ENCODE data around the gene STXBP6. TPM values are rescaled to one million over a fixed set of nuclear protein-coding genes. Genes with fewer than 3 reads are reported as not detected.

Gene STXBP6
- polyA plus RNA-seq, 3 donors: 8.1 to 9.9 (median 8.4) TPM

DNA sequence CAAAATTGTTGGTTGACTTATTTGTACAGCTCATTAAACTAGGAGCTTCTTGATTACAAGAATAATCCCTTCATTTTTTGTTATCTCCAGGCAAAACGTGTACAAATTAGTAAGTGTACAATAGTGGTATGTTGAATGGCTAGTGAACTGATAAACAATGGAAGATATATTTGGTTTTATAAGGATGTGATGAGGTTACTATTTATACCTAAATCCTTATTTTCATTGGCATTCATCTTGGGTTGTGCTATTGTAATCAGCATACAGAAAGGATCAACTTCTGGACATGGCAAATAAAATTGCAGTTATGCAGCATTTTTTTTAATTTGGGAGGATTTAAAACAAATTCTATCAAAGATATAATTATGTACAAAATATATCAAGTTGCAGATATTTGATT lies 216.6 kb downstream of the STXBP6 start:
- DNase-seq (ENCODE audit: extremely low read depth in 1 of 11, low read depth in 9 of 11, low spot score in 4 of 11): no peak

DNA sequence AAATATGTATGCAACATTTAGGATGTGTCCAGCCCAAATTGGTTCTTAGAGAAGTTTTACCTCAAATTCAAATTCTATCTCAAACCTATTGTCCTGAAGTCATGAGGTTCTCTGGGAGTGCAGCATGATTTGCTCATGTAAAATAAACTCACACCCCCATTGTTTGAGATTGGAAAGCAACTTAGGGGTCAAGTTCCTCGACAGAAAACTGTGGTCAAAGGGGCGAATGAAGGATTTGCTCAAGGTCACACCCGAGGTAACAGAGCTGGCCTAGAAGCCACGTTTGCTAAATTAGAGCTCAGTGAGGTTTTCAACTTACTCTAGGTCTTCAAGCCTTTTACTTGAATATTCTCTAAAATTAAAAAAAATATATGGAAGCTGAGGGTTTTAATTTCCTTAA lies 218.3 kb downstream of the STXBP6 start:
- DNase-seq (ENCODE audit: extremely low read depth in 1 of 11, low read depth in 9 of 11, low spot score in 4 of 11): no peak

DNA sequence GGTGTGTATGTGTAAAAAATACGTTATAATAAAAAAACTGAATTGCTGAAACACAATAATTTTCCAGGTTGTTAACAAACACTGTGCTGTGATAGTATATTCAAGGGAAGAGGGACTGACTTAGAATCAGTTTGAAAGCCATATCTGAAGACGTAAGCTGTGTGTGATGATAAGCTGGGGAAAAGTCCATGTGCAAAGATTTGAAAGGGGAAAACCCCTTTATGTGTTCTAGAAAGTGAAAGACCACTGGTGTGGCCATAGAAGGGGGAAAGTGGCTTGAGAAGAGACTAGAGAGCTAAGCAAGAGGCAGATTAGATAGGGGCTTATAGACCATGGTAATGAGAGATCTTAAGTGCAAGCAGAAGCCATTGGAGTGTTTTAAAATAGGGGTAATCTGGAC lies 220.1 kb downstream of the STXBP6 start:
- DNase-seq (ENCODE audit: extremely low read depth in 1 of 11, low read depth in 9 of 11, low spot score in 4 of 11): no peak

DNA sequence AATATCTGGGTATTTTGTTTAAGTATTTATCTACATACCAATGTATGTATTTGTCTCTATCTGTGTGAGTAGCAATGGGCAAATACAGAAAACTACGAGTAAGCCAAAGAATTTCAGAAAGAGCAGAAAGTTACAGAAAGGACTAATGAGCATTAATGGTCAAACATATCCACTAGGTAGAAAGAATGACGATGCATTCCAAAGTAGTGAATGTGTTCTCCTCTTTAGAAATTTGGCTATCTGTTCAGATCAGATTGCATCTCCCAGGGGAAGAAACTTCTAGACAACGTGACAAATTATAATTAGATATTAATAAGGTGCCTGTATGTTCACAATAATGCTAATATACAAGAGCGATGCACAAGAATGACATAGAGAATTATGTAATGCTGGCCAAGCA lies 221.5 kb downstream of the STXBP6 start:
- DNase-seq (ENCODE audit: extremely low read depth in 1 of 11, low read depth in 9 of 11, low spot score in 4 of 11): no peak

DNA sequence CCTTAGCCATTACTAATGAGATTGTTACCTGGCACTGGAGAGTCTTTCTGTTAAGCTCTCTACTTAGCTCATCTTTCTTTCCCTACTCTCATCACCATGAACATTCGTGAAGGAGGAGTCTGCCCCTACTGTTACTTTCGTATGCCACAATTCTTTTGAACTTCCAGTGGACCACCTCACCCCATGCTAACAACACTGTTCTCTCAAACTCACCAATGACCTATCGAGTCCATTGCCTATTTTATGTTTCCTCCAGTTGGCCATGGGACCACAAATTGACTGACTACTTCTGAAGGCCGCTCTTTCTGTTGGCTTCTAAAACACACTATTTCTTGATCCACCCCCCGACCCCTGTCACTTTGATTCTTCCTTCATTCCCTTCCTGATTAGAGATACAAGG lies 223.6 kb downstream of the STXBP6 start:
- no peak for DNase-seq (ENCODE audit: extremely low read depth in 1 of 11, low read depth in 9 of 11, low spot score in 4 of 11)

DNA sequence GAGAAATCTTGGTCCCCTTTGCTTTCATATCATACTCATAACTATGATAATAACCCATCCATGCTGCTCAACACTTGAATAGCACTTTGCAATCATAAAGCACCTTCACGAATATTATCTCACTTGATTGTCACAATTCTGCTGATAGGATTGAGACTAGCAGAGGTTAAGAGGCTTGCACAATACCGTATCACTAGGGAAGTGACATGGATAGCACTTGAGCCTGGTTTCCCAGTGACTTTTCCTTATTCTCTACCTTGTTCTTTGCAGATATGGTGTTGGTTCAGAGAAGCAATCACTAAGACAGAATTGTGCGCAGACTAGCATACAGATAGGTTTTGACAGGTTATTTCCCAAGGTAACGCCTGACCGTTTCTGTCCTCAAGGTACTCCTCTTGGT lies 229.3 kb downstream of the STXBP6 start:
- no peak for DNase-seq (ENCODE audit: extremely low read depth in 1 of 11, low read depth in 9 of 11, low spot score in 4 of 11)

DNA sequence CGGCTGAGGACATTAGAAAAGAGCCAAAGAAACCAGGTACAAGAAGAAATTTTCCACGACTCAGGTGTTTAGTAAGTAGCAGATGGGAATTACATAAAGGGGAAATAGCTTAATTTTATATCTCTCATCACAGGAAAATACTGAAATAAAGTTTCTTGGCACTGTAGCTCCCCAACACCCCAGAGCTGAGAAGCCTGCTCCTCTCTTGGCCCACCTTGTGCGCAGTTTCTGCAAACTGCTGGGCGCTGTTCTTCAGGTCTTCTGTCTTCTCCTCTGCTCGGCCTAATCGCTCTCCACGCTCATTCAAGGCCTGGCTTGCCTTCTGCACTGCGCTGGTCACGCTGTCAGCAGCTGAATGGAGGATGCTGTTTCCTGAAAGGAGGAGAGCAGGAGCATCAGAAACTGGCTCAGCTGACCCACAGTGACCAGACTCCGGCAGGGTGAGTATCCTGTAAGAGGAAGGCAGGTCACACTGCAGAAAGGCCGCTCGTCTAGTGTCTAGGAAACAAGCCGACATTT lies 231.1 kb downstream of the STXBP6 start:
- no peak for DNase-seq (ENCODE audit: extremely low read depth in 1 of 11, low read depth in 9 of 11, low spot score in 4 of 11)

DNA sequence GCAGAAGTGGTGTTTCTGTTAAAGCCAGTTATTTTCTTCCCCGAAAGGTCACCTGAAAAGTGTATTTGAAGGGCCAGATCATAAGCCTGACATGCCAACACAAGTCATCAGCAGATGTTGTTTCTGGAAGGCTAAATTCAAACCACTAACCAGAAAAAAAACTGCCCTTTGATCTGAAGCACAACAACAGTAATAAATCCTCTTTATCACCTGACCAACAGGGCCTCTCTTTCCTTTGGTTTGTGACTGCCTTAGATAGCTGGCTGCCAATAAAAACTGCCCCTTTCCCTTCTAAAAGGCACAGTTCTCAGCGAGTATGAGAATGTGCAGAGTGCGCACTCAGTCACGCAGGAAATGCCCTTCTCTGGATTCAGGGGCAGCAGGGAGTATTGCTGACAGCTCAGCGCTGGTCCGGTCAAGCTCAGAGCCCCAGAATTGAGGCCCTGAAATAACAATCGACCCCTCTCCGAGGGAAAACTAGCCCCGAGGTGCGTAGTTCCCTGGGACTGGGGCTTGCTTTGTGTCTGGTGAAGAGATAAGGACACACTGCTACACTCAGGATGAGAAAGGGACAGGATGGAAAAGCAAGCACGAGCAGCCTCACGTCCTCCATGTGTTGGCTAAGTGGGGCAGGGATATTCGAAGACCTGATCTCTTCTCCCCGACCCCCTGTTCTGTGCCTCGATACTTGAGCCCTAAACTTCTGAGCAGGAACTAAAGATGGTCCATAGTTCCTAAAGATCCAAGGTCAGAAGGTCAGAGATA lies 231.7 kb downstream of the STXBP6 start:
- DNase-seq (ENCODE audit: extremely low read depth in 1 of 11, low read depth in 9 of 11, low spot score in 4 of 11): peak in 9 of 11 donors; percentile 37 to 68 (median 52)

DNA sequence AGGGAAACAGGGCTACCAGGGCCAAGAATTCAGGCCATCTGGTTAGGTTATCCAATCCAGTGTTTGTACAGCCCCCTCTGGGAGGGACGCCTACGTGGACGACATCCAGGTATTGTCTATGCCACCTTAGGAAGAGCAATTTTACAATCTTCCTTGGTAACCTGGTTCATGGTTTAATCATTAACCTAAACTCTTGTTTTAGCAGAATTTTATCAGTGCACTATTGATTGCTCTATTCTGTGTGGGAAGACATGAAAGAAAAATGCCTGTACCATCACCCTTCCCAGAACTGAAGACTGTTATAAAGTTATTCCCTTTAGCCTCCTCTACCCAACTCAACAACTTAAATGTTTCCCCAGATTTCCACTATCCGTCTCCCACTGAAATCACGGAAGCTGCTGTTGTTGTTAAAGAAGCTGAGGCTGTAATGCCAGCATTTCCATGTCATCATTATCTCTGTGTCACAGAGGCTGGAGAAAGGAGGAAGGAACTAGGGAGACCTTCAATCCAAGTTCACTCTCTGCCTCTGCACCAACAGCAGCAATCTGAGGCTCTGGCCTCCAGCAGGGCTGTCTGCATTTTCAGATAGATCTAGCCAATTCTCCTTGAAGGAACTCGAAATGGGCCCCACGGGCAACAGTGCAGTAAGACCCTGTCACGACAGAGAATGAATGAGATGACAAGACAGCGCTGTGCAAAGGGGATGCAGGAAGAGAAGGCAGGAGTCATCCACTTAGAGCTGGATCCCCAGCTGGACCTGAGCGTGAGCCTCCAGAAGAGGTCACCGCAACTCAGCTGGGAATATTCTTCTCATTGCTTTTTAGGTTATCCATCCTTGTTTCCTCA lies 232.5 kb downstream of the STXBP6 start:
- DNase-seq (ENCODE audit: extremely low read depth in 1 of 11, low read depth in 9 of 11, low spot score in 4 of 11): peak in 2 of 11 donors; percentile 33 to 54

DNA sequence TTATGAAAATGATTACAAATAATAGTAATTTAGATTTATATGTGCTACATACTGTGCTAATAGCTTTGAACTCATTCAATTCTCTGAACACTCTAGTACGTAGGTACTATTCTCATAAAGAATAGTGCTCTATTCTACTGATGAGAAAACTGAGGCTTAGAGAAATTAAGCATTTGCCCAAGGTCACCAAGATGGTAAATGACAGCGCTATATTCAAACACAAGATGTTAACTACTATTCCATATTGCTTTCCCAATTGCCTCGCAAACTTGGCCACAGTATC lies 233.1 kb downstream of the STXBP6 start:
- DNase-seq (ENCODE audit: extremely low read depth in 1 of 11, low read depth in 9 of 11, low spot score in 4 of 11): no peak

DNA sequence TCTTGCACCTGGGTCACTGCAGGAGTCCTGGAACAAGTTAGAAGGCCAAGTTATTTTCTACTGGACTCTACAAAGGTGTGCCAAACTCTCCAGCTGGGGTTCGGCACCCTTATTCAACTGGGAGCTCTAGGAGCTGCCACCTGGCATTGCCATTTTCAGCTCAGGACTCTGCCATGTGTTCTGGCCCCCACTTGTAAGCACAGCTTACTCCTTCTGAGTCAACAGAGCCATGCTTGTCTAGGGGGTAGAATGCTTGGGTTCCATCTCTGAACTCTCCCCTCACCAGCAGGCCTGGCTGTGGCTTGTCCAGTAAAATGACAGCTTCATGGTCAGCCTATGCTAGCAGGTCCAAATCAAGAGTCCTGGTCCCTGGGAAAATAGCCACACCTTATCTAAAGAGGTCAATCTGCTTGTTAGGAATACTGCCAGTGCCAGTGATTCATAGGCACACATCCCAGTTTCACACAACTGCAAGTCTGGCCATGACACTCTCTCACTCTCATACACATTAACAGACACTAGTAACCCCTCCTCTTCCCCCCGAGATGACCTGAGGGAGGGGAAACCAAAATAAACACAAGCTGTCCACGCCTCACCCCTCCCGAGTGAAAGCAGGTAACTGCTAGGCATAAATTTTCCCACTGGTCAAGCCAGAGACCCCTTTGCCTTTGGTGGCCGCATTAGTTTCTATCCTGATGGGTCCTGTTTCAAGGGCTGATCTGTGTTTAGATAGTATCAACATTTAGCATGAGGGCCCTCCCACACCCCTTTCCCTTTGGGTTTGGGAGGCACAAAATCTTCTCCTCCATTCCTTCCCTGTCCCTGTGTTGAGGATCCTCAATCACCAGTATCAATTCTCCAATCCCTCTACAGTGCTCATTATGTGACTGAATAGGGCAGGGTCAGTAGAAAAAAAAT lies 233.7 kb downstream of the STXBP6 start:
- DNase-seq (ENCODE audit: extremely low read depth in 1 of 11, low read depth in 9 of 11, low spot score in 4 of 11): peak in 3 of 11 donors; percentile 37 to 52 (median 38)

DNA sequence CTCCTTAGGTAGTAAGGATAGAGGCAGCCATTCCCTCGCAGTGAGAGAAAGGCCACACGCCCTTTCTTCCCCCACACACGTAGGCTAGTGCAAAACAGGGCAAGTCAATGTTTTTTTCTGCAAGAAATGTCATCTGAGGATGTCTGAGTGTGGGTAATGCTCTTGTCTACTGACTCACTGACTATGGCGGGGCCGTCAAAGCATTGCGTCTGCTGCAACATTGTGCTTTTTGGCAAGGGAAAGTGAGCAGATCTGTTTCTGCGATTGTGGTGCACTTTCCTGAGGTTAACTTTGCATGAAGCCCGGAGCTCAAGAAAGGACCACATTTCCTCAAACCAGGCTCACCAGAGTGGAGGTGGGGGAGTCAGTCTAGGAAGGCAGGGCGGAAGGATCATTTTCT lies 234.4 kb downstream of the STXBP6 start:
- no peak for DNase-seq (ENCODE audit: extremely low read depth in 1 of 11, low read depth in 9 of 11, low spot score in 4 of 11)

DNA sequence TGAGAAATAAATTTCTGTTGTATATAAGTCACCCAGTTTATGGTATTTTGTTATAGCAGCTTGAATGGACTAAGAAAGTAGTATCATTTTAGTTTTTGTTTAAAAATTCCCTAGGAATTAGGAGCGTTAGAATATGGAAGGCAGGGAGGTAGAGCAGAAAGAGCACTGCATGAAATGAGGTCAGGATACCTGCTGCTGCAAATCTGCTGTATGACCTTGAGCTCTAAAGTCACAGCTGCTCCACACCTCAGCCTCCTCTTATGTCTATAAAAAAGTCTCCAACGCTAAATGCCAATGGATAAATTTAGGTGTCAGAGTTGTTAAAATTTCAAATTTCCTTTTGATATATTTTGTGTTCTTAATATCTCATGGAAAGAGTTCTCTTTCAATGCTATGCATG lies 235.0 kb downstream of the STXBP6 start:
- DNase-seq (ENCODE audit: extremely low read depth in 1 of 11, low read depth in 9 of 11, low spot score in 4 of 11): no peak

DNA sequence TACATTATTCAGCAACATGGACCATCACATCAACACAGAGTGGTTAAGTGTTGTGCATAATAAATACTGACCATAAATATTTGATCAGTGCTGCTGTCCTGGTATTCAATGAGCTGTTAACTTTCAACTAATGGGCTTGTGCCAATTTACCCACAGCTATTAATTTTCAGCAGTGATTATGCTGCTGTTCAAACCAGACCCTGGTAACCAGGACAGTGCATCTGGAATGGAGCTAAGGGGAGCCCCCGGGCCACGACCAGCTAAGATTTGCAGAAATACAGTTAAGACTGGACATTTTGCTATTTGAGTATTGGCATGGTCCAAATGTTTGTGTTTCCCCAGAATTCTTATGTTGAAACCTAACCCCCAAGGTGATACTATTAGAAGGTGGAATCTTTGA lies 235.6 kb downstream of the STXBP6 start:
- no peak for DNase-seq (ENCODE audit: extremely low read depth in 1 of 11, low read depth in 9 of 11, low spot score in 4 of 11)

DNA sequence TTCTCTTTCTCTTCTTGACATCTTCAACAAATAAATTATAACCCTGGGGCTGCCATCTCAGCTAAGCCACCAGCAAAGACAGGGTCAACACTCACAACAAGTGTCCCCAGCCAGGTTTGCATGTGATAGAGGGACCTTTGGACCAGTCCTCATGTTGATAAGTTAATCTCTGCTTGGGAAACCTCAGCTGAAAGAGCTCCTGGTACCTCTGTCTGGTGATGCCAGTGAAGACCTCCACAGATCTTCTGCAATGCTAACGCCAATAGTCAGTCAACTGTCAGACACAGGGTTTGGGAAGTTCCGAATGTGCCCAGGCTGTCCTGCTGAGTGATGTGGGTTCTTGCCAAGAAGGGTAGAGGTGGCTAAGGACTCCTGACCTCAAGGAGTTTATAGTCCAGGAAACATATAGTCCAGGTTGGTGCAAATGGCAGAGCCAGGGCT lies 236.1 kb downstream of the STXBP6 start:
- no peak for DNase-seq (ENCODE audit: extremely low read depth in 1 of 11, low read depth in 9 of 11, low spot score in 4 of 11)

DNA sequence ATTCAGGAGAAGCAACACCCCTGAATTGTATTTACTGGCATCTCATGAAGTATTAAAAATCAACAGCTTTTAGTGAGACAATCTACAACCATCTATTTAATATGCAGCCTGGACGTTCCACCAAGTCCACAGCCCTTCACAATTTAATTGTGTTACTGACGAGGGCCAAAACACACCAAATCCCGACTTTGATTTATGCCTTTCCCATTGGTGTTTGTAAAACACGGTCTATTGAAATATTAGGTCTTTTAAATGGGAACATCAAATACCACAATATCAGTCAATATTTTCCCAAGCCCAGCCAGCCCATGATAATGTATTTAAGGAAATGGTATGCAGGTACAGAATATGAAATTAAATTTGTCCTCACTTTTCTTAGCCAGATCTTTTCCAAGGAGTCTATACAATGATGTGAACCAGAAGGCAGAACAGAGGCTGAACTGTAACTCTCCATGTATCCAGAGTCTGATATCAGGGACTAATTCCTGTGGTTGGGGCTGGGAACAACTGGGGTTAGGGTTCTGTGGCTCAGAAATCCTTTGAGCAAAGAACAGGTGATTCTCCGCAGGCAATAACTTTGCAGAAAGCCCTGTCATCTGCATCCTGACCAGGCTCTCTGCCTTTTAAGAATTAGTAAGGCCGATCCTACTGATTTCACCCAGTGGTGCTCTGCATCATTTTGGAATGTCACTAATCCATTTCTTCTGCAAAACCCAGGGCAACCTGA lies 236.7 kb downstream of the STXBP6 start:
- no peak for DNase-seq (ENCODE audit: extremely low read depth in 1 of 11, low read depth in 9 of 11, low spot score in 4 of 11)

DNA sequence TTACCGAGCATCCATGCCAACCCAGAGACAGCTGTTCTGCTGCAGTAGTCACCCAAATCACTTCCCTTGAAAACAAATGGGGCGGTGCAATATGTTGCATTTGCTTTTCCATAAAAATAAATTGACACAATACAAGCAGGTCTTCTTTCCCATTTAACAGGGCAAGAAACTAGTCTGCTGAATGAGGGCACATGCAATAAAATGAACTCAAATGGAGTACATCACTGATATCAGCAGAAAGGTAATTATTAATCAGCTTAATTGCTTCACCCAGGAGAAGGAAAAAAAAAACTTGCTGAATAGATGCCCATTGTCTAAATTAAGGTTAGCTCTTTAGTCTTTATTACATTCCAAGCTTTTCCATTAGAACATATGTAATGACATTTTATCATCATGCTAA lies 240.8 kb downstream of the STXBP6 start:
- DNase-seq (ENCODE audit: extremely low read depth in 1 of 11, low read depth in 9 of 11, low spot score in 4 of 11): no peak

DNA sequence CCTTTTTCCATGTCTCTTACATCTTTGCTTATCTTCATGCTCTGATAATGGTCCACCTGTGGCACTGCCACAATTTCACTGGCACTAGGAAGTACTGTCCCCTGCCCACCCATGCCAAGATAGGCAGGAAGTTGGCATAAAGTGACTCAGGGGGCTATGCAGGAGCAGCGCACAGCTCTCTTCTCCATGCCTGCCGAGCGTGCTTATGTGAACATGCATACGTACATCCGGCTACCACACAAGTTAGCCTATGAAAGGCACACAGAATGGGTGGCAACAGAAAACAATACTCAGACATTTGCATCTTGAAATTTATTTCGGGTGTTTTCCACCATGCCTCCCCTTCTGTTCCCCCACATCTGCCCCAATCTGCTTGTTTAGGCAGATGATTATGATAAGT lies 241.5 kb downstream of the STXBP6 start:
- no peak for DNase-seq (ENCODE audit: extremely low read depth in 1 of 11, low read depth in 9 of 11, low spot score in 4 of 11)
